Stimulated activated CD8-positive, alpha-beta memory T cell treated with anti-CD3 and anti-CD28 coated beads, Interleukin-7, amount 100 ng/mL, for 48 hours (primary cell): ENCODE results near the gene DUXA.

Experiments
- DNase-seq, 2 donors: peaks; one replicate each; pipeline ENCODE4 v3.0.0-alpha.2; 2020; ENCODE audit warnings: low read depth in 1 of 2; ENCODE audit errors: extremely low read depth in 1 of 2

The DUXA gene

GRCh38 chr19:57106722-57107235 lies 60.5 kb downstream of the DUXA start:
- DNase-seq, result no peak

- no peak for DNase-seq
These were observed 61.1 kb downstream of the DUXA start for GRCh38 chr19:57105976-57106721.
